ENCODE measurements around the gene S100A5.
"Not testable (repeated sequence)": the region's sequence is repeated elsewhere in the genome, so short reads cannot be mapped to it uniquely, and the experiment has no call there.

The S100A5 gene

DNA sequence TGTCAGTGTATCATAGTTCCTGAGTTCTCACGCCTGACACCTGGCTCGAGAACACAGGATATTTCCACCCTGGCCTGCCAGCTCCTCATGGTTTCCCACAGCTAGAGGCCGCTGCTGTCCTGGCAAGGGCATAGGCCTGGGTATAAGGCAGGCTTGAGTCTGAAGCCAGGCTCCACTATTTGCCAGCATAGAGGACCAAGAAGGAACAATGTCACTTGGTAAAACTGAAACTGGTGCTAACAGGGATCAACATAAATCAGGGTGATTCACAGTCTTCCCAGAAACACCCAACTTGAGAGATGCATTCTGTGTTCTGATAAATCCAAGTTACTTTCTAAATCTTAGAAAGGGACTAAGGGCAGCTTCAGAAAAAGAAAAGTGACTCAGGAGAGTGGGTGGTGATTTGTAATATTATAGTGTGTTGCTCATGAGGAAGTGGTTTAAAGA is 31.9 kb upstream of the S100A5 start:
- H3K27me3 Mint-ChIP-seq: peaks cover 15% of the 10 kb centered on the region
- ATAC-seq (peak; percentile 83), DNase-seq (peak; percentile 49 to 60)
- no peaks in the 10 kb centered on the region for H3K9me3 Mint-ChIP-seq
- peaks cover 44% of the 10 kb centered on the region for H3K4me1 Mint-ChIP-seq
- H3K4me3 Mint-ChIP-seq: peak overlapping the region; percentile 3 to 27
- H3K27ac Mint-ChIP-seq: peak overlapping the region; percentile 64 to 69

DNA sequence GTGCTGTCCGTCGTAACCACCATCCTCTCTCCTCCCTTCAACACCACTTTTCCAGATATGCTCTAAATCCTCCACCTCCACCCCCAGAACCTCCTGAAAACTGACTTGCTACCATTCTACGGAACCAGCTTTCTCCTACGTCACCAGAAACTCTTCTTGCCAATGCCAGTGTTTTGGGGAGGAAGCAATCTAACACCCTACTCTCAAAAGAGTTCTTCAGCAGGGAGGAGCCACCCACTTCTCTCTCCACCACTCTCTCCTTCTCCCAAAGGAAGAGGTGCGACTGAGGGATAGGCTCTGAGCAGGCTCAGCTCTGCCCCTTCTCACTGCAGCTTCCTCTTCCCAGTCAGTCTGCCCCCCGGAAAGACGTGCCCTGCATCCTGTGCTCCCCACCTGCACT is 31.0 kb upstream of the S100A5 start:
- Mint-ChIP-seq H3K9me3 (no peaks in the 10 kb centered on the region), H3K4me1 (peaks cover 53% of the 10 kb centered on the region), H3K27me3 (peaks cover 6% of the 10 kb centered on the region), H3K4me3 (no peak overlapping the region), H3K27ac (no peak overlapping the region)
- no peak for ATAC-seq
- DNase-seq: no peak

DNA sequence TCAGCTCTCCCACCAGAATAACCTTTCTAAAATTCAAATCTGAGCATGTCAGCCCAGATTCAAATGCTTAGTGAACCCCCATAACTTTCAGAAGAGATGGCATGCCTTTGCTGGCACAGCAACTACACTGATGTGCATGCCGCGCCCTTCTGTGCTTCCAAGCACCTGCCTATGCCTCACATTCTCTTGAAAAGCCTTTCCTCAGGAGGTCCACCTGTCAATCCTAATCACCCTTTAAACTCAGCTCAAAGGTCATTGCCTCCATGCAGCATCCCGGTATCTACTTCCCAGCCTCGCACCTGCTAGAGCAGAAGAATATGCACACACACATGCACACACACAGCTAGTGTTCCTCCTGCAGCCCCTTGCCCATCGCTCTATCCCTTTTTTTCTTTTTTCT is 30.1 kb upstream of the S100A5 start:
- Mint-ChIP-seq H3K9me3 (no peaks in the 10 kb centered on the region), H3K27ac (no peak overlapping the region), H3K27me3 (no peaks in the 10 kb centered on the region), H3K4me3 (no peak overlapping the region), H3K4me1 (peaks cover 61% of the 10 kb centered on the region)
- DNase-seq: no peak
- no peak for ATAC-seq

DNA sequence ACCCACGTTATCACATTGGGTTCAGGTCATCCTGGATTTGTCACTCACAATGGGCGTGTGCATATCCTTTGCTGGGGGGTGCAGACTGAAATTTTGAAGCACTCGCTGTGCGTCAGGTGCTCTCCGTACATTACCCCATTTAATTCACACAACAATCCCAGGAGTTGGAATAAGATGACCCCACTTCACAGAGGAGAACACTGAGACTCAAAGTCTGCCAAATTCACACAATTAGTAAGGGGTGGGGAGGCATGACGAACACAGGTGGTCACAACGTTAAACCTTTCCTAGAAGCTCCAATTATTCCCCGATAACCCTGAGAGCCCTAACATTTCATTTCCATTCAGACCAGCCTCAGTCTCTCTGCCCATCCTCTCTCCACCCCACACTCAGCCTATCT is 28.7 kb upstream of the S100A5 start:
- H3K27ac Mint-ChIP-seq: peak overlapping the region in 1 of 2 donors; percentile 58
- H3K9me3 Mint-ChIP-seq: no peaks in the 10 kb centered on the region
- peaks cover 70% of the 10 kb centered on the region for H3K4me1 Mint-ChIP-seq
- ATAC-seq (no peak), DNase-seq (no peak)
- no peaks in the 10 kb centered on the region for H3K27me3 Mint-ChIP-seq
- H3K4me3 Mint-ChIP-seq: no peak overlapping the region

DNA sequence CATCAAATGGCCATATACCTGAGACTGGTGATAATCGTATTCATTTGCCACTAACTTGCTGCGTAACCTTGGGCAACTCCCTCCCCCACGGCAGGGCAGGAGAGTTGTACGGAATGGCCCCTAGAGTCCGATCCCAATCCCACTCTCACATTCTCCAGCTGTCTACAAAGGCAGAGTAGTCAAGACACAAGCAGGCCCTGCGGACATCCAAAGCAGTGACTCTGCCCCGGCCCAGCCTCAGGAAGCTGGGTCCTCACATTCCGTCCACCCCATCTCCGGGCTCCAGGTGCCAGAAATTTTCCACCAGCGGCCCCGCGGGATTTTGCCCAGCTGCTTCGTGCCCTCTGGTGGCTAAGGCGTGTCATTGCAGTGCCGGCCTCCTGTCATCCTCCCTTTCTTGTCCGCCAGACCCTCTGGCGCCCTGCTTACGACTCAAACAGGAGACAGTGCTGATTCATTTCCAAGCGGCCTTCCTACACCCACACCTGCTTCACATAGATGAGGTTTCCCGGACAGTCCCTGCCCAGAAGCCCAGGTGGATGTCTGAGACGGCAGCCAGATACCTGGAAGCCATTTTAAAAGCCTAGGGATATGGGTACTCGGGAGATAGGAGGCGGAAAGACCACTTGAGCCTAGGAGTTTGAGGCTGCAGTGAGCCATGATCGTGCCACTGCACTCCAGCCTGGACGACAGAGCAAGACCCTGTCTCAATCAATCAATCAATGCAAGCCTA is 27.8 kb upstream of the S100A5 start:
- peak overlapping the region; percentile 74 to 76 for H3K4me3 Mint-ChIP-seq
- ATAC-seq: peak; percentile 27
- peak; percentile 76 to 84 for DNase-seq
- no peaks in the 10 kb centered on the region for H3K9me3 Mint-ChIP-seq
- H3K27ac Mint-ChIP-seq: peak overlapping the region; percentile 61 to 78
- peaks cover 68% of the 10 kb centered on the region for H3K4me1 Mint-ChIP-seq
- no peaks in the 10 kb centered on the region for H3K27me3 Mint-ChIP-seq

DNA sequence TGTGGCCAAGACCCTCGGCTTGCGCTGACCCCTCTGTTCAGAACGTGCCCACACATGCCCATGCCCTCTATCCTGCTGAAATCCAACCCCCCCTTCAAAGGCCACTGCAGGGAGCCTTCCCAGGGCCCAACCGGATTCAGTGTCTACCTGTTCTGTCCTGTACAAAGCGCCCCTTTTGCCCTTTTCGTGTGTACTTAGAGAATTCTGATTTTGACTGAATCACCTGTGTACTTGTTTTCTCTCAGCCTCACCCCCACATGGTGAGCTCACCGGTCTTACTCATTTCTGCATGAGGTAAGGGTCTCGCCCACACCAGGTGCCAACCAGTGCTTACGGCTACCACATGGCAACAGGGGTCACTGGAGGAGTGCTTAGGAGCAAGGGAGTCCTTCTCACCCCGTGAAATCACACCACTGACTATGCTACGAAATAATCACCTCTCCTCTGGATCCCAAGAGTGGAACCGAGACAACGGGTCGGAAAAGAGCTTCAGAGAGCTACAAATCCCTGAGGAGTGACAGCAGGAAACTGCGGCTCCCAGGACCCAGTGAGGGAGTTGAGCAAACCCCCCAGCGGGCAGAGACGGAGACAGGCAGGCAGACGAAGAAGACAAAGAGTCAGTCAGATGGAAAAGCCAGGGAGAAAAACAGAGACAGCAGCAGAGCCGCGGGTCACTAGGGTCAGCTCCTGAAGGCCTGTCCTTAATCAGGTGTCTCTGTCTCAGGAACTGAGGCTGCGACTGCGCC is 27.1 kb upstream of the S100A5 start:
- Mint-ChIP-seq H3K9me3 (no peaks in the 10 kb centered on the region), H3K4me3 (peak overlapping the region; percentile 35 to 53), H3K27me3 (no peaks in the 10 kb centered on the region), H3K27ac (peak overlapping the region; percentile 67 to 79), H3K4me1 (peaks cover 61% of the 10 kb centered on the region)
- peak; percentile 36 to 67 for DNase-seq
- ATAC-seq: peak; percentile 58

DNA sequence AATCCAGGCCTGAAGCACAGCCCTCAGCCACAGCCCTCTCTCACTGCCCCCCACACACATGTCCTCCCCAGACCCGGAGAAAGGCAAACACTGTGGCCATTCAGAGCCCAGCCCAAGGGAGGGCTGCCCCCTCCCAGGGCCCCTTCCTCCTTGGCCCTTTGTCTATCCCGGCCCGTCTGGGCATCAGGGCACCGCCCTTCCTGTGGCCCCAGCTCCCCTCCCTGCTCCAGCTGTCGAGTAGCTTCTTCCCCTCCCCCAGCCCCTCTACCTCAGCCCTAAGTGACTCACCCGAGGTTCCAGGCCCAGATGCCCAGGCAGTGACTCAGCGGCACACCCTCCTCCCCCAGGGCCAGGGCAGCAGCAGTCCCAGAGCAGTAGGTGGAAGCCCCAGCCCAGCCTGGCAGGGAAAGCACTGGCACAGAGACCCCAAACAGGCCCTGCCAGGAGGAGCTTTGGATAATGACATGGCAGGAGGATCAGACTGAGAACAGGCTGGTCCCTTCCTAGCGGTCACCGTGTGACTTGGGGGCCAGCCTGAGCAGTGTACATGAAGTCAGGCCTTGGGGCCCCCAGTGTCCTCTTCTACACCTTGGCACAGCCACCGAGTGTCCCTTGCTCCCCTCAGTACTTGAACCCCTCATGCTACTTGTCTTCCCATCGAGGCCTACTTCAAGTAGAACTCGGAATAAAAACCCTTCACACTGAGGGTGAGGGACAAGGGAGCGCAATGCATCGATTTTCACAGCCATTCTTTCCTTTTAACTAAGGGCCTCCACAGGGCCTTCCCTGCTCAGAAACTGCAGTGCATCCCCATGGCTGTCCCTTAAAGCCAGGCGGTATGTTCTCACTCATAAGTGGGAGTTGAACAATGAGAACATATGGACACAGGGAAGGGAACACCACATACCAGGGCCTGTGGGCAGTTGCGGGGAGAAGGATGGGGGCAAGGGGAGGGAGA is 26.0 kb upstream of the S100A5 start:
- peak; percentile 77 to 86 for DNase-seq
- H3K9me3 Mint-ChIP-seq: no peaks in the 10 kb centered on the region

DNA sequence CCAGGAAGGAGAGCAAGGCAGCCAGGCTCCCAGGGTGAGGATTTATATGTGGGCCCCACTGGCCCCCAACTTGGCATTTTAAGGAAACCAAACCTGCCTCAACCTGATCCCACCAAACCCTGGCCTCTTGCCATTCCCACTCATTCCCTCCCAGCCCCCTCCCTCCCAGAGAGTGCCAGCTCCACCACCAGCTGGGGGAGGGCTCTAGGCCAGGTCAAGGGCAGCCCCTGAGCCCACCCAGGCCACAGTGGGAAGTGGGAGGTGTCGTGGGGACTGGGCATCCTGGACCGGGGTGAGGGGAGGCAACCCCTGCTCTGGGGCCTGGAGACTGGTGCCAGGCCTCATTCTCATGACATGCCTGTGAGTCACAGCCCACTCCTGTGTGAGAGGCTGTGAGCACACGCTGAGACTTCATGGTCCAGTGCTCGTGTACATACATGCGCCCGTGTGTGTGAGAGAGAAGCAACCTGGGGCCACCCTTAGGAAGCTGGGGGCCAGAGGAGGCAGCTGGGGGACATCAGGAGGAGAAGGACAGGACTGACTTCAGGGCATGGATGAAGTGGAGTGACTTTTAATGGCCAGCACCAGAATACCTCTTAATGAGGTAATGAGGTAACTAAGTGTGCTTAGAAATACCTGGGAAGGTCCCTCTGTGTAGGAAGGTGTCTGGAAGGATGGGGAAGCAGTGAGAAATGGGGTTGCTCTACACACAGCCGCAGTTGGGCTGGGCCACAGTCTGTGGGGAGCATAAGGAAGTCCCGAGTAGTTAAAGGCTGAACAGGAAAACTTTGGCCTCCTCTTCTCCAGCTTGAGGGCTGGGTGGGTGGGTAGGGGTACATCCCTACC is 25.0 kb upstream of the S100A5 start, which contains the start of gene S100A2:
Gene S100A2 (minus strand): TSS at position 316 of the 846 bp plus-strand sequence. CDS start 1,967 bp downstream, outside the sequence.
- DNase-seq: peak; percentile 28 to 52
- Mint-ChIP-seq H3K9me3 (no peaks in the 10 kb centered on the region), H3K4me3 (peak within 1 kb of the TSS; percentile 71 to 77), H3K27me3 (no peaks in the 10 kb centered on the region), H3K4me1 (peaks cover 46% of the 10 kb centered on the region), H3K27ac (peak within 1 kb of the TSS; percentile 98 to 99)
- ATAC-seq: peak; percentile 67

More for the DNA sequence above, 26.0 kb upstream of the S100A5 start:
- Mint-ChIP-seq H3K27ac (peak overlapping the region; percentile 89 to 96), H3K4me1 (peaks cover 50% of the 10 kb centered on the region), H3K27me3 (no peaks in the 10 kb centered on the region), H3K4me3 (peak overlapping the region; percentile 36 to 71)
- ATAC-seq: peak; percentile 89

DNA sequence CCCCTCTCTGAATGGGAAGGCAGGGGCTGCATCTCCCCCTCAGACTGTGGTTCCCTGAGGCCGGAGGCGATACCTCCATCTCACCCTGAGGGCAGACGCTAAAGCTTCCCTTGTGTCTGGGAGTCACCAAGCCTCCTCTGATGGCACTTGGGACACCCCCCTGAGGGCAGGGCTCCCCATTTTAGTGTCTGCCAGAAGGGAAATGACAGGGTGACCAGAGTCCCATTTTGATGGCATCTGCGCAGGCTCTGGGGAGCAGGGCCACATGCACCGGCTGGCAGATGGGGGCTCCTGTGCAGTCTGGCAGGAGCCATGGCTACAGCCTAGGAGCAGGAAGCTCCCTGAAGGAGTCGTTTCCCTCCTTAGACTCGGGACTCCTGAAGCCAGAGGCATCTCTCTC is 23.3 kb upstream of the S100A5 start:
- H3K4me3 Mint-ChIP-seq: no peak overlapping the region
- no peak for ATAC-seq
- H3K27ac Mint-ChIP-seq: no peak overlapping the region
- H3K4me1 Mint-ChIP-seq: peaks cover 40% of the 10 kb centered on the region
- no peaks in the 10 kb centered on the region for H3K9me3 Mint-ChIP-seq
- no peaks in the 10 kb centered on the region for H3K27me3 Mint-ChIP-seq
- DNase-seq: no peak

DNA sequence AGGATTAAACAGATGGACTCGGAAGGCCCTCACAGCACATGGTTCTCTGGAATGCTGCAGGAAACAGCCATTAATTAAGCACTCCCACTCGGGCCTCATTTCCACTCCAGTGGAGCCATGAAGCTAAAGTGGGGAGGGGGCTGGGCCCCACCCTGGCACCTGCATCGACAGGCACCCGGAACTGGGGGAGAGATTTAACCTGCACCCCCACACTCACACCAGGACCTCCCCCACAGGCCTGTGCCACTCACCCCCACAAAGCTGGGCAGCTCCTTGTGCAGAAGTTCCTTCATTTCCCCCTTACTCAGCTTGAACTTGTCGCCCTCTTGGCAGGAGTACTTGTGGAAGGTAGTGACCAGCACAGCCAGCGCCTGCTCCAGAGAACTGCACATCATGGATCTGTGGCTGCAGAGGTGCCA is 22.8 kb upstream of the S100A5 start:
- H3K27me3 Mint-ChIP-seq: no peaks in the 10 kb centered on the region
- peak overlapping the region in 1 of 2 donors; percentile 74 for H3K27ac Mint-ChIP-seq
- ATAC-seq (no peak), DNase-seq (no peak)
- no peaks in the 10 kb centered on the region for H3K9me3 Mint-ChIP-seq
- peaks cover 35% of the 10 kb centered on the region for H3K4me1 Mint-ChIP-seq
- H3K4me3 Mint-ChIP-seq: no peak overlapping the region

DNA sequence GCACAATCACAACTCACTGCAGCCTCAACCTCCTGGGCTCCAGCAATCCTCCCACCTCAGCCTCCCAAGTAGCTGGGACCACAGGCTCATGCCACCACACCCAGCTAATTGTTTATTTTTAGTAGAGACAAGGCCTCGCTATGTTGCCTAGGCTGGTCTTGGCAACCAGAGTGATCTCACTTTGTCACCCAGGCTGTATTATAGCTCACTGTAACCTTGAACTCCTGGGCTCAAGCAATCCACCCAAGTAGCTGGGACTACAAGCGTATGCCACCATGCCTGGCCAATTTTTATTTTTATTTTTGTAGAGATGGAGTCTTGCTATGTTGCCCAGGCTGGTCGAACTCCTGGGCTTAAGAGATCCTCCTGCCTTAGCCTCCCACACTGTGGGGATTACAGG is 21.3 kb upstream of the S100A5 start:
- not testable (repeated sequence) for H3K9me3 Mint-ChIP-seq, H3K4me3 Mint-ChIP-seq, H3K27me3 Mint-ChIP-seq, DNase-seq, H3K27ac Mint-ChIP-seq, ATAC-seq
- H3K4me1 Mint-ChIP-seq: peaks cover 21% of the 10 kb centered on the region

DNA sequence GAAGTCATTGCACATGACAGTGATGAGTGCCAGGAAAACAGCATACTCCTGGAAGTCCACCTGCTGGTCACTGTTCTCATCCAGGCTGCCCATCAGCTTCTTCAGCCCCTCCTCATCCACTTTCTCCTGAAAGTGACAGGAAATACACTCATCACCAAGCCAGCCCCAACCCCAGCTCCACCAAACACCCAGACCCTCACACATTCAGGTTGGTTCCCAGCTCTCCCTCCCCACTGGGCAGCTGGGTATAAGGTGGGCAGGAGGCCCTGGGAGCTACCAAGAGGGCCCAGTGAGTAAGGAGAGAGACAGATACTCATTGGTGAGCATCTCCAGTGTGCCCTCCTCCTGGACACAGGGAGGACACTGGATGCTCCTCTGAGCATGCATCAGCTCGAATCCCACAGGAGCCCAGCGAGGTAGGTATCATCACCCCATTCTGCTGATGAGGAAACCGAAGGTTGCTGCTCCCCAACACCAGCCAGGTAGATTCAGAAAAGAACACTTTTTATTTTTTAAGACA is 20.8 kb upstream of the S100A5 start:
- Mint-ChIP-seq H3K4me1 (peaks cover 16% of the 10 kb centered on the region), H3K9me3 (no peaks in the 10 kb centered on the region), H3K27me3 (no peaks in the 10 kb centered on the region), H3K4me3 (no peak overlapping the region), H3K27ac (peak overlapping the region in 1 of 2 donors; percentile 61)
- no peak for DNase-seq
- no peak for ATAC-seq

DNA sequence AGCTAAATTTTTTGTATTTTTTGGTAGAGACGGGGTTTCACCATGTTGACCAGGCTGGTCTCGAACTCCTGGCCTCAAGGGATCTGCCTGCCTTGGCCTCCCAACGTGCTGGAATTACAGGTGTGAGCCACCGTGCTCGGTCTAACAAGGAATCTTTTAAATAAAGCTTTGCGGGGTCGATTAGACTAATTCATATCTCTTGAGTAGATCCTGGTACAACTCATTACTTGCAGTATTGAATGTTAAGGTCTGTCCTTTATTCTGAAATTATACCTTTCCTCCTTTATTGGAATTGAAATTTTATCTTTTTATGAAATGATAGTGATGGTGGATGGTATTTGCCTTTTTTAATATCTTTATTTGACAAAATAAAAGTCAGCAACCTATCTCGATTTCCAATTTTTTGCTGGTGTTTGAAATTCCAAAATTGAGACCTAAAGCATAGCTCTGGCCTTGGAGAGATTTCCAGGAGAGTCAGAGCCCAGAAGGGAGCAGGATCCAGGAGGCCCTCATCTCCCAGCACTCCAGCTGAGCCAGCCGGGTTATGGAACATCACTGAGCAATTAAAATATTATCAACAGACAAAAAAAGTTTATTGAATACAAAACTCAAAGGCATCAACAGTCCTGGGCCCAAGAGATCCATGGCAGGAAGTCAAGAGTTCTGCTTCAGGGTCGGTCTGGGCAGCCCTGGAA is 20.2 kb upstream of the S100A5 start:
- DNase-seq: no peak
- Mint-ChIP-seq H3K4me3 (no peak overlapping the region), H3K27ac (no peak overlapping the region), H3K9me3 (no peaks in the 10 kb centered on the region), H3K27me3 (no peaks in the 10 kb centered on the region), H3K4me1 (peaks cover 10% of the 10 kb centered on the region)
- ATAC-seq: no peak

DNA sequence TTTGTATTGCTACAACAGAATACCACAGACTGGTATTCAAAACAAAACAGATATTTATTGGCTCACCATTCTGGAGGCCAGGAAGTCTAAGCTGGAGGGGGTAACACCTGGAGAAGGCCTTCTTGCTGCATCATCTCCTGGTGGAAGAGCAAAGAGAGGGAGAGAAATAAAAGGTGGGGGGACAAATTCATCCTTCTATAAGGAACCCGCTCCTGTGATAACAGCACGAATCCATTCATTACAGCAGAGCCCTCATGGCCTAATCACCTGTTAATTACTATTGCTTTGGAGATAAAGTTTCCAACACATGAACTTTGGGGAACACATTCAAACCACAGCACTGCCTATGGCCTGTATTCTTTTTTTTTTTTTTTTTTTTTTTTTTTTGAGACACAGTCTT is 19.5 kb upstream of the S100A5 start:
- DNase-seq (no peak), ATAC-seq (no peak)
- no peak overlapping the region for H3K4me3 Mint-ChIP-seq
- H3K4me1 Mint-ChIP-seq: peaks cover 3% of the 10 kb centered on the region
- H3K9me3 Mint-ChIP-seq: no peaks in the 10 kb centered on the region
- H3K27ac Mint-ChIP-seq: no peak overlapping the region
- H3K27me3 Mint-ChIP-seq: no peaks in the 10 kb centered on the region

Data from stimulated activated naive CD8-positive, alpha-beta T cell treated with anti-CD3 and anti-CD28 coated beads, Interleukin-15, amount 100 ng/mL, for 72 hours (primary cell).